ENCODE measurements around the gene PLEKHH2. TPM values are rescaled to one million over a fixed set of nuclear protein-coding genes. Genes with fewer than 3 reads are reported as not detected.
"Not testable (repeated sequence)": the region's sequence is repeated elsewhere in the genome, so short reads cannot be mapped to it uniquely, and the experiment has no call there.

Gene PLEKHH2
- total and polyA plus RNA-seq, 4 donors = 2.9 to 38.0 (median 27.2) TPM

- ATAC-seq (ENCODE audit: low FRiP score) (no peak), DNase-seq (no peak)
- H3K9me3 ChIP-seq (ENCODE audit: control insufficient read depth, low read length) = no peaks in the 10 kb centered on the region
- H3K27ac ChIP-seq (ENCODE audit: low read depth in 1 of 2, low read length in 2 of 2) = no peak overlapping the region
- H3K4me1 ChIP-seq (ENCODE audit: control insufficient read depth in 1 of 2, insufficient read depth in 2 of 2, low read length in 2 of 2) = no peaks in the 10 kb centered on the region
- H3K4me3 ChIP-seq (ENCODE audit: low read length in 2 of 2) = no peak overlapping the region
- peaks cover 0 to 1% of the 10 kb centered on the region in 2 donors for H3K27me3 ChIP-seq (ENCODE audit: control insufficient read depth in 1 of 2, insufficient read depth in 2 of 2, low read length in 1 of 2)
- intact Hi-C loops (cut with DNase I) = no loop called here
- H3K36me3 ChIP-seq (ENCODE audit: control insufficient read depth in 1 of 2, insufficient read depth in 2 of 2, low read length in 1 of 2) = no peaks in the 10 kb centered on the region
- WGBS, 2 donors = 50% methylated on average over 11 of the region's 11 CpGs
Observed at GRCh38 chr2:43631618-43632317, 5.3 kb upstream of the PLEKHH2 start.

GRCh38 chr2:43634604-43635306 lies 2.3 kb upstream of the PLEKHH2 start:
- Histone ChIP-seq H3K9me3 (ENCODE audit: control insufficient read depth, low read length) (no peaks in the 10 kb centered on the region), H3K4me1 (ENCODE audit: control insufficient read depth in 1 of 2, insufficient read depth in 2 of 2, low read length in 2 of 2) (no peaks in the 10 kb centered on the region), H3K27me3 (ENCODE audit: control insufficient read depth in 1 of 2, insufficient read depth in 2 of 2, low read length in 1 of 2) (peaks cover 0 to 1% of the 10 kb centered on the region in 2 donors), H3K4me3 (ENCODE audit: low read length in 2 of 2) (no peak overlapping the region), H3K27ac (ENCODE audit: low read depth in 1 of 2, low read length in 2 of 2) (no peak overlapping the region), H3K36me3 (ENCODE audit: control insufficient read depth in 1 of 2, insufficient read depth in 2 of 2, low read length in 1 of 2) (no peaks in the 10 kb centered on the region)
- ATAC-seq (ENCODE audit: low FRiP score) = no peak
- intact Hi-C loops (cut with DNase I) = no loop called here
- 27 to 30% methylated on average over 6 of the region's 6 CpGs for WGBS, 2 donors
- DNase-seq = no peak

GRCh38 chr2:43636153-43636552 lies 907 bp upstream of the PLEKHH2 start:
- 94 to 95% methylated on average over 12 of the region's 12 CpGs for WGBS, 2 donors
- H3K27me3 ChIP-seq (ENCODE audit: control insufficient read depth in 1 of 2, insufficient read depth in 2 of 2, low read length in 1 of 2); ATAC-seq (ENCODE audit: low FRiP score); H3K9me3 ChIP-seq (ENCODE audit: control insufficient read depth, low read length); H3K4me3 ChIP-seq (ENCODE audit: low read length in 2 of 2); H3K4me1 ChIP-seq (ENCODE audit: control insufficient read depth in 1 of 2, insufficient read depth in 2 of 2, low read length in 2 of 2); H3K27ac ChIP-seq (ENCODE audit: low read depth in 1 of 2, low read length in 2 of 2); DNase-seq; intact Hi-C loops (cut with DNase I); H3K36me3 ChIP-seq (ENCODE audit: control insufficient read depth in 1 of 2, insufficient read depth in 2 of 2, low read length in 1 of 2): not testable (repeated sequence)

GRCh38 chr2:43636621-43637020 lies 439 bp upstream of the PLEKHH2 start:
- Histone ChIP-seq H3K9me3 (ENCODE audit: control insufficient read depth, low read length) (no peaks in the 10 kb centered on the region), H3K27ac (ENCODE audit: low read depth in 1 of 2, low read length in 2 of 2) (no peak overlapping the region), H3K36me3 (ENCODE audit: control insufficient read depth in 1 of 2, insufficient read depth in 2 of 2, low read length in 1 of 2) (no peaks in the 10 kb centered on the region), H3K27me3 (ENCODE audit: control insufficient read depth in 1 of 2, insufficient read depth in 2 of 2, low read length in 1 of 2) (peaks cover 0 to 1% of the 10 kb centered on the region in 2 donors), H3K4me3 (ENCODE audit: low read length in 2 of 2) (peak overlapping the region in 1 of 2 donors; percentile 45), H3K4me1 (ENCODE audit: control insufficient read depth in 1 of 2, insufficient read depth in 2 of 2, low read length in 2 of 2) (no peaks in the 10 kb centered on the region)
- no peak for DNase-seq
- no peak for ATAC-seq (ENCODE audit: low FRiP score)
- intact Hi-C loops (cut with DNase I) = no loop called here
- 31 to 38% methylated on average over 10 of the region's 10 CpGs for WGBS, 2 donors

GRCh38 chr2:43642363-43642762 lies 5.3 kb downstream of the PLEKHH2 start:
- intact Hi-C loops (cut with DNase I) = no loop called here
- WGBS, 2 donors = 68% methylated on average over 2 of the region's 2 CpGs
- H3K27me3 ChIP-seq (ENCODE audit: control insufficient read depth in 1 of 2, insufficient read depth in 2 of 2, low read length in 1 of 2) = no peaks in the 10 kb centered on the region
- H3K9me3 ChIP-seq (ENCODE audit: control insufficient read depth, low read length) = no peaks in the 10 kb centered on the region
- H3K27ac ChIP-seq (ENCODE audit: low read depth in 1 of 2, low read length in 2 of 2) = no peak overlapping the region
- no peaks in the 10 kb centered on the region for H3K36me3 ChIP-seq (ENCODE audit: control insufficient read depth in 1 of 2, insufficient read depth in 2 of 2, low read length in 1 of 2)
- no peaks in the 10 kb centered on the region for H3K4me1 ChIP-seq (ENCODE audit: control insufficient read depth in 1 of 2, insufficient read depth in 2 of 2, low read length in 2 of 2)
- no peak overlapping the region for H3K4me3 ChIP-seq (ENCODE audit: low read length in 2 of 2)
- ATAC-seq (ENCODE audit: low FRiP score) = no peak
- no peak for DNase-seq

- Histone ChIP-seq H3K9me3 (ENCODE audit: control insufficient read depth, low read length) (no peaks in the 10 kb centered on the region), H3K4me3 (ENCODE audit: low read length in 2 of 2) (no peak overlapping the region), H3K36me3 (ENCODE audit: control insufficient read depth in 1 of 2, insufficient read depth in 2 of 2, low read length in 1 of 2) (no peaks in the 10 kb centered on the region), H3K4me1 (ENCODE audit: control insufficient read depth in 1 of 2, insufficient read depth in 2 of 2, low read length in 2 of 2) (no peaks in the 10 kb centered on the region), H3K27me3 (ENCODE audit: control insufficient read depth in 1 of 2, insufficient read depth in 2 of 2, low read length in 1 of 2) (no peaks in the 10 kb centered on the region), H3K27ac (ENCODE audit: low read depth in 1 of 2, low read length in 2 of 2) (no peak overlapping the region)
- no peak for DNase-seq
- intact Hi-C loops (cut with DNase I) = no loop called here
- 94 to 96% methylated on average over 1 of the region's 1 CpG for WGBS, 2 donors
- no peak for ATAC-seq (ENCODE audit: low FRiP score)
Observed at GRCh38 chr2:43643680-43644079, 6.6 kb downstream of the PLEKHH2 start.

- intact Hi-C loops (cut with DNase I) = no loop called here
- Histone ChIP-seq H3K27ac (ENCODE audit: low read depth in 1 of 2, low read length in 2 of 2) (peak overlapping the region; percentile 36 to 63), H3K36me3 (ENCODE audit: control insufficient read depth in 1 of 2, insufficient read depth in 2 of 2, low read length in 1 of 2) (no peaks in the 10 kb centered on the region), H3K27me3 (ENCODE audit: control insufficient read depth in 1 of 2, insufficient read depth in 2 of 2, low read length in 1 of 2) (no peaks in the 10 kb centered on the region), H3K4me3 (ENCODE audit: low read length in 2 of 2) (no peak overlapping the region), H3K4me1 (ENCODE audit: control insufficient read depth in 1 of 2, insufficient read depth in 2 of 2, low read length in 2 of 2) (no peaks in the 10 kb centered on the region), H3K9me3 (ENCODE audit: control insufficient read depth, low read length) (no peaks in the 10 kb centered on the region)
- 44 to 60% methylated on average over 3 of the region's 3 CpGs for WGBS, 2 donors
- no peak for DNase-seq
- ATAC-seq (ENCODE audit: low FRiP score) = no peak
Observed at GRCh38 chr2:43648994-43649701, 12.1 kb downstream of the PLEKHH2 start.

GRCh38 chr2:43653506-43653905 lies 16.4 kb downstream of the PLEKHH2 start:
- ATAC-seq (ENCODE audit: low FRiP score) (no peak), DNase-seq (no peak)
- peaks cover 0 to 2% of the 10 kb centered on the region in 2 donors for H3K36me3 ChIP-seq (ENCODE audit: control insufficient read depth in 1 of 2, insufficient read depth in 2 of 2, low read length in 1 of 2)
- intact Hi-C loops (cut with DNase I) = no loop called here
- no peak overlapping the region for H3K4me3 ChIP-seq (ENCODE audit: low read length in 2 of 2)
- no peaks in the 10 kb centered on the region for H3K4me1 ChIP-seq (ENCODE audit: control insufficient read depth in 1 of 2, insufficient read depth in 2 of 2, low read length in 2 of 2)
- H3K27ac ChIP-seq (ENCODE audit: low read depth in 1 of 2, low read length in 2 of 2) = no peak overlapping the region
- no peaks in the 10 kb centered on the region for H3K27me3 ChIP-seq (ENCODE audit: control insufficient read depth in 1 of 2, insufficient read depth in 2 of 2, low read length in 1 of 2)
- peaks cover 2% of the 10 kb centered on the region for H3K9me3 ChIP-seq (ENCODE audit: control insufficient read depth, low read length)
- WGBS, 2 donors = 94% methylated on average over 2 of the region's 2 CpGs
